Prostate gland (tissue), 2 donors: Measurements from ENCODE around the gene IDUA. TPM values are rescaled to one million over a fixed set of nuclear protein-coding genes. Genes with fewer than 3 reads are reported as not detected.

Experiments
- DNase-seq: peaks from one replicate; pipeline ENCODE4 v3.0.0-alpha.2; 2019; ENCODE audit warnings: low spot score
- H3K27ac ChIP-seq, 2 donors: fragments of 200-600 bp; sonication (generic); 2 replicates each; pipeline ENCODE4 v1.5.1; 2017 to 2019
- H3K27me3 ChIP-seq: fragments of 200-600 bp; sonication (generic); replicated peaks from 2 replicates; pipeline ENCODE4 v1.5.1; 2019; ENCODE audit not compliant: insufficient read depth
- H3K36me3 ChIP-seq, 2 donors: fragments of 200-600 bp; sonication (generic); 1 replicate in 1 of 2; 2 replicates in 1 of 2; pipeline versions ENCODE4 v1.5.1 to v1.8.1; 2017 to 2019
- H3K4me1 ChIP-seq: fragments of 200-600 bp; sonication (generic); replicated peaks from 2 replicates; pipeline ENCODE4 v1.5.1; 2019
- H3K4me3 ChIP-seq, 2 donors: fragments of 200-600 bp; sonication (generic); 2 replicates each; pipeline ENCODE4 v1.5.1; 2017 to 2019
- H3K9me3 ChIP-seq: fragments of 200-600 bp; sonication (generic); 2 replicates; pipeline ENCODE4 v1.5.1; 2017
- CTCF ChIP-seq, 4 experiments: fragments of 200-600 bp in 2 of 4; fragments of 450-650 bp in 2 of 4; sonication (generic) in 2 of 4; IDR thresholded peaks; 1 replicate in 3 of 4; 2 replicates in 1 of 4; pipeline ENCODE4 v1.5.1; 2016 to 2019; ENCODE audit warnings: antibody characterized with exemption in 4 of 4, mild to moderate bottlenecking in 2 of 4, moderate library complexity in 2 of 4
- POLR2A ChIP-seq: fragments of 450-650 bp; IDR thresholded peaks from one replicate; pipeline ENCODE4 v1.6.1; 2016; ENCODE audit warnings: antibody characterized with exemption, mild to moderate bottlenecking
- POLR2AphosphoS5 ChIP-seq: sonication (generic); formaldehyde crosslinking; IDR thresholded peaks from one replicate; pipeline ENCODE4 v1.6.1; 2017; ENCODE audit warnings: antibody characterized with exemption
- WGBS: methylation state at CpG from one replicate; pipeline ENCODE4 v1.1.5; 2018; 5-methylcytosine and 5-hydroxymethylcytosine counted together
- intact Hi-C: fragments of 100-400 bp; cut with DNase I; formaldehyde crosslinking; loops from one replicate; pipeline ENCODE4 v1.14.2; 2022
- total RNA-seq, 2 donors: library from RNA; depleted of rRNA; stranded (reverse); fragments of >200 nt; gene quantifications; one replicate each; pipeline ENCODE4 v1.1.0, GENCODE V29; 2016

IDUA gene
- total RNA-seq, 2 donors from 2014 or later: 53.6 to 56.8 TPM

GRCh38 chr4:1041936-1042330 is 55.1 kb downstream of the IDUA start:
- H3K27me3 ChIP-seq: no peaks in the 10 kb centered on the region
- H3K27ac ChIP-seq: no peak overlapping the region
- H3K4me1 ChIP-seq: peaks cover 15% of the 10 kb centered on the region
- no peak overlapping the region for H3K4me3 ChIP-seq
- no peaks in the 10 kb centered on the region for H3K9me3 ChIP-seq
- 17% methylated on average over 8 of the region's 8 CpGs for WGBS
- no peak for TF ChIP-seq CTCF (IDR thresholded peaks at IDR 0.05)
- peak; percentile 0 for TF ChIP-seq POLR2AphosphoS5
- no peak for TF ChIP-seq POLR2A
- no peaks in the 10 kb centered on the region for H3K36me3 ChIP-seq
- DNase-seq: no peak
- intact Hi-C loops: no loop called here

GRCh38 chr4:1042352-1043055 is 55.7 kb downstream of the IDUA start:
- 91% methylated on average over 17 of the region's 17 CpGs for WGBS
- no peaks in the 10 kb centered on the region for H3K27me3 ChIP-seq
- no peaks in the 10 kb centered on the region for H3K9me3 ChIP-seq
- H3K4me3 ChIP-seq: no peak overlapping the region
- H3K27ac ChIP-seq: no peak overlapping the region
- H3K4me1 ChIP-seq: peaks cover 15% of the 10 kb centered on the region
- H3K36me3 ChIP-seq: no peaks in the 10 kb centered on the region
- TF ChIP-seq CTCF (IDR thresholded peaks at IDR 0.05) (no peak), POLR2AphosphoS5 (no peak), POLR2A (no peak)
- intact Hi-C loops: no loop called here
- no peak for DNase-seq

- no peaks in the 10 kb centered on the region for H3K36me3 ChIP-seq
Observed at GRCh38 chr4:1043162-1043561, 56.3 kb downstream of the IDUA start.

GRCh38 chr4:1043651-1044468 is 57.0 kb downstream of the IDUA start:
- DNase-seq: no peak
- intact Hi-C loops: no loop called here
- no peak for TF ChIP-seq POLR2A
- no peak for TF ChIP-seq POLR2AphosphoS5
- TF ChIP-seq CTCF (IDR thresholded peaks at IDR 0.05): no peak
- Histone ChIP-seq H3K4me1 (peaks cover 15% of the 10 kb centered on the region), H3K4me3 (no peak overlapping the region), H3K27me3 (no peaks in the 10 kb centered on the region), H3K27ac (no peak overlapping the region), H3K9me3 (no peaks in the 10 kb centered on the region), H3K36me3 (no peaks in the 10 kb centered on the region)
- 46% methylated on average over 32 of the region's 36 CpGs for WGBS

More at GRCh38 chr4:1043162-1043561, 56.3 kb downstream of the IDUA start:
- WGBS: 65% methylated on average over 7 of the region's 7 CpGs
- intact Hi-C loops: no loop called here
- H3K27me3 ChIP-seq: no peaks in the 10 kb centered on the region
- H3K9me3 ChIP-seq: no peaks in the 10 kb centered on the region
- no peak overlapping the region for H3K27ac ChIP-seq
- TF ChIP-seq CTCF (IDR thresholded peaks at IDR 0.05) (no peak), POLR2AphosphoS5 (no peak), POLR2A (no peak)
- H3K4me3 ChIP-seq: no peak overlapping the region
- no peak for DNase-seq
- peaks cover 15% of the 10 kb centered on the region for H3K4me1 ChIP-seq
